ENCODE results near the gene MUC15. TPM values are rescaled to one million over a fixed set of nuclear protein-coding genes. Genes with fewer than 3 reads are reported as not detected.
"Not testable (repeated sequence)": the region's sequence is repeated elsewhere in the genome, so short reads cannot be mapped to it uniquely, and the experiment has no call there.

Gene MUC15
- total RNA-seq (2014; rRNA removed; shearing (Covaris generic)) = 0.32 and 0.45 TPM in 2 replicates
- polyA plus RNA-seq (2015; cell fraction: cytosol; rRNA removed) = 0.73 and 0.89 TPM in 2 replicates
- polyA plus RNA-seq (2015; cell fraction: nucleus; rRNA removed) = 10.0 and 11.8 TPM in 2 replicates

GRCh38 chr11:26571861-26572654 is at the start of gene MUC15:
TSS of gene MUC15 (minus strand) at chr11:26572263. CDS start at chr11:26567094, 5,169 bp downstream.
- in situ Hi-C loops (cut with HindIII; ENCODE audit: low pct_unique_long_range_greater_than_20kb, low sequenced_read_pairs) = no loop called here
- DNase-seq (ENCODE audit: low read depth, low spot score) = no peak

- no peak for DNase-seq (ENCODE audit: low read depth, low spot score)
- in situ Hi-C loops (cut with HindIII; ENCODE audit: low pct_unique_long_range_greater_than_20kb, low sequenced_read_pairs) = no loop called here
Observed at GRCh38 chr11:26621132-26621531, 49.1 kb upstream of the MUC15 start.

- in situ Hi-C loops (cut with HindIII; ENCODE audit: low pct_unique_long_range_greater_than_20kb, low sequenced_read_pairs) = no loop called here
- no peak for DNase-seq (ENCODE audit: low read depth, low spot score)
Observed at GRCh38 chr11:26620282-26621045, 48.4 kb upstream of the MUC15 start.

- in situ Hi-C loops (cut with HindIII; ENCODE audit: low pct_unique_long_range_greater_than_20kb, low sequenced_read_pairs) = no loop called here
- no peak for DNase-seq (ENCODE audit: low read depth, low spot score)
Observed at GRCh38 chr11:26618441-26618840, 46.4 kb upstream of the MUC15 start.

GRCh38 chr11:26613759-26614158 is 41.7 kb upstream of the MUC15 start:
- DNase-seq (ENCODE audit: low read depth, low spot score) = no peak
- in situ Hi-C loops (cut with HindIII; ENCODE audit: low pct_unique_long_range_greater_than_20kb, low sequenced_read_pairs) = no loop called here

GRCh38 chr11:26608507-26609146 is 36.6 kb upstream of the MUC15 start:
- DNase-seq (ENCODE audit: low read depth, low spot score) = no peak
- in situ Hi-C loops (cut with HindIII; ENCODE audit: low pct_unique_long_range_greater_than_20kb, low sequenced_read_pairs) = no loop called here

GRCh38 chr11:26607725-26608506 is 35.9 kb upstream of the MUC15 start:
- in situ Hi-C loops (cut with HindIII; ENCODE audit: low pct_unique_long_range_greater_than_20kb, low sequenced_read_pairs) = no loop called here
- DNase-seq (ENCODE audit: low read depth, low spot score) = no peak

- peak; percentile 66 for DNase-seq (ENCODE audit: low read depth, low spot score)
- in situ Hi-C loops (cut with HindIII; ENCODE audit: low pct_unique_long_range_greater_than_20kb, low sequenced_read_pairs) = no loop called here
Observed at GRCh38 chr11:26599876-26600434, 27.9 kb upstream of the MUC15 start.

- in situ Hi-C loops (cut with HindIII; ENCODE audit: low pct_unique_long_range_greater_than_20kb, low sequenced_read_pairs) = no loop called here
- DNase-seq (ENCODE audit: low read depth, low spot score) = peak; percentile 44
Observed at GRCh38 chr11:26599425-26599824, 27.4 kb upstream of the MUC15 start.

- in situ Hi-C loops (cut with HindIII; ENCODE audit: low pct_unique_long_range_greater_than_20kb, low sequenced_read_pairs) = no loop called here
Observed at GRCh38 chr11:26597899-26598298, 25.8 kb upstream of the MUC15 start.

GRCh38 chr11:26597049-26597689 is 25.1 kb upstream of the MUC15 start:
- peak; percentile 48 for DNase-seq (ENCODE audit: low read depth, low spot score)
- in situ Hi-C loops (cut with HindIII; ENCODE audit: low pct_unique_long_range_greater_than_20kb, low sequenced_read_pairs) = not testable (repeated sequence)

More at GRCh38 chr11:26597899-26598298, 25.8 kb upstream of the MUC15 start:
- no peak for DNase-seq (ENCODE audit: low read depth, low spot score)

GRCh38 chr11:26595207-26595865 is 23.3 kb upstream of the MUC15 start:
- in situ Hi-C loops (cut with HindIII; ENCODE audit: low pct_unique_long_range_greater_than_20kb, low sequenced_read_pairs); DNase-seq (ENCODE audit: low read depth, low spot score): not testable (repeated sequence)

GRCh38 chr11:26593691-26594090 is 21.6 kb upstream of the MUC15 start:
- DNase-seq (ENCODE audit: low read depth, low spot score) = no peak
- in situ Hi-C loops (cut with HindIII; ENCODE audit: low pct_unique_long_range_greater_than_20kb, low sequenced_read_pairs) = no loop called here

GRCh38 chr11:26587073-26587472 is 15.0 kb upstream of the MUC15 start:
- DNase-seq (ENCODE audit: low read depth, low spot score) = no peak
- in situ Hi-C loops (cut with HindIII; ENCODE audit: low pct_unique_long_range_greater_than_20kb, low sequenced_read_pairs) = no loop called here

GRCh38 chr11:26584818-26585217 is 12.8 kb upstream of the MUC15 start:
- in situ Hi-C loops (cut with HindIII; ENCODE audit: low pct_unique_long_range_greater_than_20kb, low sequenced_read_pairs) = no loop called here
- DNase-seq (ENCODE audit: low read depth, low spot score) = no peak

GRCh38 chr11:26583550-26583949 is 11.5 kb upstream of the MUC15 start:
- in situ Hi-C loops (cut with HindIII; ENCODE audit: low pct_unique_long_range_greater_than_20kb, low sequenced_read_pairs) = no loop called here
- no peak for DNase-seq (ENCODE audit: low read depth, low spot score)
